HG03571 (cell line): ENCODE data around the gene MED29.

Experiments
- ATAC-seq: cut with Tn5 transposase; IDR thresholded peaks from one replicate; pipeline ENCODE4 v1.9.1; 2021; ENCODE audit not compliant: unreplicated experiment

MED29 gene, protein sequence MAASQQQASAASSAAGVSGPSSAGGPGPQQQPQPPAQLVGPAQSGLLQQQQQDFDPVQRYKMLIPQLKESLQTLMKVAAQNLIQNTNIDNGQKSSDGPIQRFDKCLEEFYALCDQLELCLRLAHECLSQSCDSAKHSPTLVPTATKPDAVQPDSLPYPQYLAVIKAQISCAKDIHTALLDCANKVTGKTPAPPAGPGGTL

DNA sequence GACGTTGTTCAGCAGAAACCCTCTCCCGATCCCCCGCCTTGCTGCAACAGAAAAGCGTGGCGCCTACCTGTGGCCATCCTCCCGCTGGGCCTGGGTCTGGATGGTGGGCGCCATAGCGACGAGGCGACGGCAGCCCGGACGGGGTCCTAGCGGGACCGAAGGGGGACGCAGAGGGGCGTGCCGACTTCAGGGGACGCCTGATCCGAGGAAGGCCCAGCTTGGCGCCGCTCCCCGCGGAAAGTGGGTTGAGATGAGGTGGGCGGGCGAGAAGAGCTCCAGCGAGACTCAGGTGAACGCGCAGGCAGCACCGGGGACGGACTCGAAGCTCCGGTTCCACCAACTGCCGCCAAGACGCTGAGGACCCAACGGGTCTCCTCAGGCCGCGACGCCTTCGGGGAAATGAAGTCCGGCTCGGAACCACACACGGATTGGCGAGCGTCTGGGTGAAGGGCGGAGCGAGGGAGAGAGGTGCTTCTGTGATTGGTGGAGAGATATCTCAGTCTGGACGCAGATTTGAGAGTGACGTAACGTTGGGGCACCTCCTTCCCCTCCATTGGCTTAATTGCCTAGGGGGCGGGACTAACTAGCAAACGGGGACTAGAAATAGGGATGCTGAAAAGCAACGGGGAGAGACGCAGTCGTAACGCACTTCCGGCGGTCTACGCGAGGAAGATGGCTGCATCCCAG is at the start of gene MED29, which contains the start of gene PAF1:
MED29 (plus strand) TSS at position 628 of the 687 bp plus-strand sequence; CDS start at position 673, 45 bp downstream.
PAF1 (minus strand) TSS at position 356 of the 687 bp plus-strand sequence; CDS start at position 114, 242 bp downstream.
- ATAC-seq, result peak; percentile 81

DNA sequence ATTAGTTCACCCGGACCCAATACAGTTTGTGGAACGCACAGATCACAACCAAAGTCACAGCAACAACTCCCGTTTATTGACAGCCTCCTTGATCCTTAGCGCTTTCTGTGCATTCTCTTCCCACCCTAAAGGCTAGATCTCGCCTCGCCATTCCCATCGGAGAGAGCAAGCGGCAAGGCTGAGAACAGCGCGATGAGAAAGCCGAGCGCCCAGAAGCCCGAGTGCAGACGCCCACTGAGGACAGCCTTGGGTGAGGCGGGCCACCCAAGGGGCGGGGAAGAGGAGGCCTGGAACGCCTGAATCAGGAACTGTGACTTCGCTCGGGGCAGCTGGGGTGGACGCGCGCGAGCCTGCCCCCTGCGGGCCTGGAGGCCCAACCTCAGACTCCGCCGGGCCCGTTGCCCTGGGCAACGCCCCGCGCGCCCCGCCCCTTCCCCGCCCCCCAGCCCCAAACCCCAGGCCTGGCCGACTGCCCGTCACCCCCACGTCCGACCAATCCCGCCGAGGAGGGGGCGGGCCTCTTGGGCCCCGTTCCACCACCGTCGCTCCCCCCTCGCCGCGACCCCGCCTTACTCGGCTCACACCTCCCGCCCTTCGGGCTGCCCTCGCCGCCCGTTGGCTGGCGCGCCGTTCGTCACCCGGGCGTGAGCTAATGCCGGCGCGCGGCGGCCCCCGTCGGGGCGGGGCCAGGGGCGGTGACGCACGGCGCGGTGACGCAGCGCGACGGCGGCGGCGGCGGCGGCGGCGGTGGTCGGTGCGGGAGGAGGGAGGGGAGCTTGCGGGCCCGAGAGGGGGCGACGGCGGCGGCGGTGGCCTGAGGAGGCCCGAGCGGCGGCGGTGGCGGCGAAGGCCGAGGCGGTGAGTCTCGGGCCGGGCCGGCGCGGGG is 49.2 kb upstream of the MED29 start, which contains the start of gene SAMD4B:
SAMD4B (plus strand) TSS at position 703 of the 886 bp plus-strand sequence. CDS start 14,473 bp downstream, outside the sequence.
- ATAC-seq, result peak; percentile 81

- peak; percentile 1 for ATAC-seq
These were observed 48.4 kb upstream of the MED29 start for GRCh38 chr19:39342647-39343305.

GRCh38 chr19:39345956-39346355 is 45.2 kb upstream of the MED29 start:
- no peak for ATAC-seq

- no peak for ATAC-seq
These were observed 43.6 kb upstream of the MED29 start for GRCh38 chr19:39347332-39348164.

- no peak for ATAC-seq
These were observed 41.9 kb upstream of the MED29 start for GRCh38 chr19:39349326-39349725.

DNA sequence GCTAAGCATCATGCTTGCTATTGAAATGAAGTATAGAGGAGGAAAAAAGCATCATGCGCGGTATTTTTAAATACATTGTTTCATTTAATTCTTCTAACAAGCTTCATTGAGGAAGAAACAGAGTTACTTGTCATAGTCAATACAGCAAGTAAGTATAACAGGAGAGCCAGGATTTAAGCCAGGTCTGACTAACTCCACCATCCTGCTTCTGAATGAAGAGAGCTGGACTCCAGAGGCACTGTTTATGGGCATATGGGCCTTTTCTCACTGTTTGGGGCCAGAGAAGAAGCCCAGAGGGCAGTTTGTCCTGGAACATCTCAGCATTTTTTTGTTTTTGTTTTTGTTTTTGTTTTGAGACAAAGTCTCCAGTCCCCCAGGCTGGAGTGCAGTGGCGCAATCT is 41.0 kb upstream of the MED29 start:
- ATAC-seq, result no peak

- ATAC-seq, result no peak
These were observed 39.6 kb upstream of the MED29 start for GRCh38 chr19:39351537-39352064.

GRCh38 chr19:39352381-39353255 is 38.6 kb upstream of the MED29 start:
- ATAC-seq, result no peak

GRCh38 chr19:39355253-39355652 is 35.9 kb upstream of the MED29 start:
- ATAC-seq, result no peak

DNA sequence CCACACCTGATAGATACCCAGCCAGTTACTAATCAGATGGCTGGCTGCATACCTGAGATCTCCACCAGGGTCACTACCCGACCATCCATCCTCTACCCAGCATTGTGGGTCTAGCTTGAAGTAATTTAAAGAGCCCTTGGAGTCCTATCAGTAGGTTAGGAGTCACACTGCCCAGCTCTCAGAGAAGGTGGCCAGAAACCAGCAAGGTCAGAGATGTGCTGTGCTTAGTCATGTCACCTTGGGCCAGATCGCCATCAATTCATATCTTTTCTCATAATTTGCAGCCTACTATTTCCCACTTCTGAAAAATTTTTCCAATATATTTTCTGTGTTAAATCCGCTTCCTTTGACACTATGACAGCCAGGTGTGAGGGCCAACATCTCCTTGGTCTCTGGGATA is 35.1 kb upstream of the MED29 start:
- ATAC-seq, result no peak

GRCh38 chr19:39356647-39357046 is 34.5 kb upstream of the MED29 start:
- ATAC-seq, result no peak

DNA sequence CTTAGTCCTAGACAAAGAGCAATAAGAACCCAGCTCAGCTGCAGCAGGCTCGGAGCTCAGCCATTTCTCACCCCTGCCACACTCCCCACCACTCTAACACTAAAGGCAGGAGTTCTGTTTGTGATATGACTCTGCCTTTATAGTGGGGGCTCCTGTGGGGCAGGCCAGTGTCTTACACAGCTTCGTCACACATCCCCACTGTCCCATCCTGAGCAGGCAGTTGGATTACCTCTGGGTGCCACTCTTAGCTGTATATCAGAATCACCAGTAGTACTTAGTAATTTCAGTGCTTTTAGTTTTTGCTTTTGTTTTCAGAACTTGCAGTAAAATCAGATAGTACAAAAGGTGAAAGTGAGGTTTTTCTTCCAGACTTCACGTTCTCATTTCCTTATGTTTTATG is 32.2 kb upstream of the MED29 start:
- ATAC-seq, result no peak

GRCh38 chr19:39360599-39360998 is 30.6 kb upstream of the MED29 start:
- ATAC-seq, result no peak

- no peak for ATAC-seq
These were observed 28.2 kb upstream of the MED29 start for GRCh38 chr19:39362682-39363657.

- ATAC-seq, result no peak
These were observed 27.2 kb upstream of the MED29 start for GRCh38 chr19:39363901-39364457.

GRCh38 chr19:39365531-39365930 is 25.6 kb upstream of the MED29 start:
- no peak for ATAC-seq
